MM.1S (cell line): ENCODE results near the gene OGFR.

Experiments
- CTCF ChIP-seq: fragments of 300-600 bp; sonication (generic); IDR thresholded peaks from 2 replicates; pipeline ENCODE4 v1.5.1; 2016; ENCODE audit warnings: antibody characterized with exemption, low read length, mixed read lengths
- EZH2 ChIP-seq: fragments of 300-600 bp; sonication (generic); optimal IDR thresholded peaks from 2 replicates; pipeline ENCODE3; 2017; ENCODE audit warnings: low read depth, mild to moderate bottlenecking, antibody characterized with exemption, low read length, mixed read lengths
- EZH2phosphoT487 ChIP-seq: fragments of 300-600 bp; sonication (generic); IDR thresholded peaks from 2 replicates; pipeline ENCODE4 v1.6.1; 2018; ENCODE audit warnings: antibody characterized with exemption, low read length

GRCh38 chr20:62799873-62800272 lies 4.8 kb upstream of the OGFR start:
- TF ChIP-seq CTCF (no peak), EZH2 (no peak), EZH2phosphoT487 (no peak)
